WI38 (cell line): ENCODE data around the gene EPM2A.

Experiments used
- H3K4me3 ChIP-seq: 2 replicates; pipeline ENCODE4 v1.5.1; 2011; ENCODE audit warnings: low read depth, mild to moderate bottlenecking, control low read depth, low read length
- TF ChIP-seq, protein P1 (sequence below): IDR thresholded peaks from 2 replicates; pipeline ENCODE4 v1.5.1; 2012; ENCODE audit warnings: low read depth, mild to moderate bottlenecking, control low read depth, low read length

The EPM2A gene

DNA sequence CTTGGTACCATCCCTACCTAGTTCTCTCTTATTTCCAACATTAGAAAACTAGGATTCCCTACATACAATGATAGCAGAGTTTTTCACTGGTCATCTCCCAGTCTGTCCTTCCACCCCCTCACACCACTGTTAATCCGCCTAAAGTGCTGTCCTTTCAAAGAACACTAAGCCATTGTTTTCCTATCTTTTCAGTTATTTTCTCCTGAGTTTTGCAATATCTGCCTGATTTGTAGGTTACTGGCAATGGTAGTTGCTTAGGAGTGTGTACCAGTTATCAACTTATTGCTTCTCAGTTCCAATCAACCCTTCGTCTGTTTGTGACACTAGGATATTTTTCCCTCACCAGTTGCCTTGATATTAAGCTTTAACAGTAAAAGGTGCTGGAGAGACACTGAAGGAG lies 135.0 kb downstream of the EPM2A start:
- TF ChIP-seq, protein P1, sequence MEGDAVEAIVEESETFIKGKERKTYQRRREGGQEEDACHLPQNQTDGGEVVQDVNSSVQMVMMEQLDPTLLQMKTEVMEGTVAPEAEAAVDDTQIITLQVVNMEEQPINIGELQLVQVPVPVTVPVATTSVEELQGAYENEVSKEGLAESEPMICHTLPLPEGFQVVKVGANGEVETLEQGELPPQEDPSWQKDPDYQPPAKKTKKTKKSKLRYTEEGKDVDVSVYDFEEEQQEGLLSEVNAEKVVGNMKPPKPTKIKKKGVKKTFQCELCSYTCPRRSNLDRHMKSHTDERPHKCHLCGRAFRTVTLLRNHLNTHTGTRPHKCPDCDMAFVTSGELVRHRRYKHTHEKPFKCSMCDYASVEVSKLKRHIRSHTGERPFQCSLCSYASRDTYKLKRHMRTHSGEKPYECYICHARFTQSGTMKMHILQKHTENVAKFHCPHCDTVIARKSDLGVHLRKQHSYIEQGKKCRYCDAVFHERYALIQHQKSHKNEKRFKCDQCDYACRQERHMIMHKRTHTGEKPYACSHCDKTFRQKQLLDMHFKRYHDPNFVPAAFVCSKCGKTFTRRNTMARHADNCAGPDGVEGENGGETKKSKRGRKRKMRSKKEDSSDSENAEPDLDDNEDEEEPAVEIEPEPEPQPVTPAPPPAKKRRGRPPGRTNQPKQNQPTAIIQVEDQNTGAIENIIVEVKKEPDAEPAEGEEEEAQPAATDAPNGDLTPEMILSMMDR, result no peak

DNA sequence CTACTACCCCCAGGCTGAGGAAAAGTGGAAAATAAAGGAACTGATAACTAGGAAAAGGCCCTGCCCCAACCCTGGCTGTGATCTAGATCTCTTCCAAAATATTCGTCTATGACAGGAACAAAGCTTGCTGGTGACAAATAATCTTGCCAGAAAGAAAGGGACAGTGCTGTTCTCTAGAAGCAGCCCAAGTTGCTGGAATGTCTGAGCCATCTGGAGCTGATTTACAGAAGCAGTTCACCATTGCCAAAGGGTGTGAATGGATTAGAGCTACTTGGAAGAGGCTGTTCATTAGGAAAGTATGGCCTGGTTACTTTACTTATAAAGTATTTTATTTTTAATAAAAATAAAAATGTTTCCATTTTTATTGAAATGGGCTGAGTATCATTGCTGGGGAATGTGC lies 146.3 kb downstream of the EPM2A start:
- TF ChIP-seq, protein P1, result no peak
- H3K4me3 ChIP-seq, result no peak overlapping the region

More for the DNA sequence above, 135.0 kb downstream of the EPM2A start:
- no peak overlapping the region for H3K4me3 ChIP-seq

DNA sequence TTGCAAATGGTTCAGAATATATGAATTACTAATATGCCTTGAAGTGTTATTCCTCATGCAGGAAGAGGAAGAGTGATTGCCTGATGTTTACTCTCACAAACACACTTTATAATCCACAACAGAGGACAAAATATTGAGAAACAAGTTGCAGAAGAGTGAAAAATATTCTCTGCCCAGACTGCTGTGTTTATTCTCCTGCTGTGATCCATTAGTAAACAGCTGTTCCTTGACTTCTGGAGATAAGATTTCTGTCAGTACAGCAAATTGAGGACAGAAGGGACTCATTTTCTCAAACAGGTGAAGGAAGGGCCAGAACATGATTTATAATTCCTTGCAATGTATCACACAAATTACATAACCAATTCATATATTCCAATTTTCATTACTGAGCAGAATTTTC lies 148.0 kb downstream of the EPM2A start:
- no peak overlapping the region for H3K4me3 ChIP-seq
- TF ChIP-seq, protein P1, result no peak

DNA sequence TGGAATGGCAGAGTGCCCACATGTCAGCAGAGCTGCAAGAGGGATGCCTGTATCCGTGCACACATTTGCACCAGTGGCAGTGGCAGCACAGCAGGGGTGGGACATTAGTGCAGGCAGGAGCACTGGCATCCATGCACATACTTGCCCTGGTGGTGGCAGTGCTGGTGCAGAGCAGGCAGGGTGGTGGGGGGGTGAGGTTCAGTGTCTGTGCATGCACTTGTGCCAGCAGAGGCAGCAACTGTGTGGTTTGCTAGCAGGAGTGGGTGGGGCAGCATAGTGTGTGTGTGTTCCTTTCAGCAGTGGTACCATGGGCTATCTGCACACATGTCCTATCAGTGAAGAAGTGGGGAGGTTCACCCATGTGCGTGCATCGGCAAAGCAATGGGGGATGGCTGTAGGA lies 151.6 kb downstream of the EPM2A start:
- TF ChIP-seq, protein P1, result no peak
- no peak overlapping the region for H3K4me3 ChIP-seq
